Keratinocyte (primary cell): ENCODE measurements around the gene CD79A. TPM values are rescaled to one million over a fixed set of nuclear protein-coding genes. Genes with fewer than 3 reads are reported as not detected.
A peak's percentile ranks its signal among the peaks of the same experiment; 100 is the strongest.

Experiments
- DNase-seq: peaks from one replicate; pipeline ENCODE4 v3.0.0-alpha.2; 2011; ENCODE audit warnings: low read depth, missing footprints, low spot score
- FAIRE-seq: peaks from 2 replicates; lab custom pipeline; 2011; peaks lifted over from hg19 to GRCh38; lab: Jason Lieb, UNC
- H2AFZ ChIP-seq: 2 replicates; pipeline ENCODE4 v1.6.0; 2012; ENCODE audit warnings: low read length, control low read depth, inconsistent platforms; ENCODE audit not compliant: control insufficient read depth
- H3K27ac ChIP-seq: 2 replicates; pipeline ENCODE4 v1.5.1; 2011; ENCODE audit warnings: low read length; ENCODE audit not compliant: control insufficient read depth, insufficient read depth
- H3K27me3 ChIP-seq: 3 replicates; pipeline ENCODE4 v1.6.0; 2011; ENCODE audit warnings: low read length; ENCODE audit not compliant: control insufficient read depth, insufficient read depth; ENCODE audit errors: extremely low read depth
- H3K36me3 ChIP-seq, 2 experiments: 2 replicates in 1 of 2; 3 replicates in 1 of 2; pipeline ENCODE4 v1.5.1; 2011; ENCODE audit warnings: low read length in 2 of 2, mild to moderate bottlenecking in 1 of 2; ENCODE audit not compliant: control insufficient read depth in 2 of 2, insufficient read depth in 2 of 2; ENCODE audit errors: extremely low read depth in 1 of 2
- H3K4me1 ChIP-seq: 3 replicates; pipeline ENCODE4 v1.5.1; 2011; ENCODE audit warnings: low read length; ENCODE audit not compliant: control insufficient read depth, insufficient read depth; ENCODE audit errors: extremely low read depth
- H3K4me2 ChIP-seq: 3 replicates; pipeline ENCODE4 v1.6.0; 2011; ENCODE audit warnings: low read depth, low read length; ENCODE audit not compliant: control insufficient read depth, insufficient read depth; ENCODE audit errors: extremely low read depth
- H3K4me3 ChIP-seq, 3 experiments: fragments of 200-600 bp in 1 of 3; sonication (generic) in 1 of 3; 2 replicates in 2 of 3; 3 replicates in 1 of 3; pipeline ENCODE4 v1.5.1; 2011 to 2016; ENCODE audit warnings: low read length in 3 of 3, mild to moderate bottlenecking in 3 of 3, control low read depth in 2 of 3, inconsistent platforms in 1 of 3, low read depth in 1 of 3, mixed read lengths in 1 of 3, mixed run types in 1 of 3, moderate library complexity in 1 of 3; ENCODE audit not compliant: control insufficient read depth in 2 of 3, insufficient read depth in 2 of 3; ENCODE audit errors: extremely low read depth in 1 of 3
- H3K79me2 ChIP-seq: 2 replicates; pipeline ENCODE4 v1.6.0; 2012; ENCODE audit warnings: low read length; ENCODE audit not compliant: control insufficient read depth, insufficient read depth
- H3K9ac ChIP-seq: 3 replicates; pipeline ENCODE4 v1.6.0; 2011; ENCODE audit warnings: low read length; ENCODE audit not compliant: control insufficient read depth, insufficient read depth; ENCODE audit errors: extremely low read depth
- H3K9me1 ChIP-seq: 3 replicates; pipeline ENCODE4 v1.6.0; 2011; ENCODE audit warnings: low read length; ENCODE audit not compliant: control insufficient read depth, insufficient read depth; ENCODE audit errors: extremely low read depth
- H3K9me3 ChIP-seq: 2 replicates; pipeline ENCODE4 v1.5.1; 2012; ENCODE audit warnings: low read depth, low read length; ENCODE audit not compliant: control insufficient read depth
- H4K20me1 ChIP-seq: 3 replicates; pipeline ENCODE4 v1.6.0; 2011; ENCODE audit warnings: low read length; ENCODE audit not compliant: control insufficient read depth, insufficient read depth; ENCODE audit errors: extremely low read depth
- EZH2 ChIP-seq: IDR thresholded peaks from one replicate; pipeline ENCODE4 v1.6.1; 2012; ENCODE audit warnings: inconsistent platforms, mild to moderate bottlenecking, low read length, moderate library complexity
- dilution Hi-C: fragments of 300-500 bp; cut with MboI; formaldehyde crosslinking; loops from one replicate; pipeline ENCODE4 v1.7.0; 2020; ENCODE audit warnings: low sequenced_read_pairs; ENCODE audit not compliant: extremely low pct_ligation_motif_present
- polyA plus RNA-seq, 5 experiments: library from polyadenylated mRNA; depleted of rRNA in 3 of 5; stranded (reverse) in 3 of 5; stranded (forward) in 1 of 5; unstranded in 1 of 5; fragments of >200 nt; gene quantifications; 1 replicate in 1 of 5; 2 replicates in 3 of 5; 3 replicates in 1 of 5; pipeline versions ENCODE4 v1.2.1 to v1.2.3, GENCODE V29; 2011 to 2012; ENCODE audit warnings: missing spikeins in 2 of 5, low read depth in 1 of 5, low replicate concordance in 1 of 5
- TF ChIP-seq, protein P1 (sequence below), 3 experiments: IDR thresholded peaks in 1 of 3; conservative IDR thresholded peaks in 1 of 3; optimal IDR thresholded peaks in 1 of 3; 2 replicates in 2 of 3; 3 replicates in 1 of 3; pipeline versions ENCODE3 to v1.5.1; 2011; ENCODE audit warnings: low read length in 3 of 3, mild to moderate bottlenecking in 3 of 3, moderate library complexity in 2 of 3, control low read depth in 1 of 3, inconsistent platforms in 1 of 3; ENCODE audit not compliant: insufficient read depth in 2 of 3; ENCODE audit errors: extremely low read depth in 1 of 3

The CD79A gene
- polyA plus RNA-seq, 1 donor (not counting 4 experiments of a cell fraction or from before 2014, with no cell fraction given), result 0.07 TPM

DNA sequence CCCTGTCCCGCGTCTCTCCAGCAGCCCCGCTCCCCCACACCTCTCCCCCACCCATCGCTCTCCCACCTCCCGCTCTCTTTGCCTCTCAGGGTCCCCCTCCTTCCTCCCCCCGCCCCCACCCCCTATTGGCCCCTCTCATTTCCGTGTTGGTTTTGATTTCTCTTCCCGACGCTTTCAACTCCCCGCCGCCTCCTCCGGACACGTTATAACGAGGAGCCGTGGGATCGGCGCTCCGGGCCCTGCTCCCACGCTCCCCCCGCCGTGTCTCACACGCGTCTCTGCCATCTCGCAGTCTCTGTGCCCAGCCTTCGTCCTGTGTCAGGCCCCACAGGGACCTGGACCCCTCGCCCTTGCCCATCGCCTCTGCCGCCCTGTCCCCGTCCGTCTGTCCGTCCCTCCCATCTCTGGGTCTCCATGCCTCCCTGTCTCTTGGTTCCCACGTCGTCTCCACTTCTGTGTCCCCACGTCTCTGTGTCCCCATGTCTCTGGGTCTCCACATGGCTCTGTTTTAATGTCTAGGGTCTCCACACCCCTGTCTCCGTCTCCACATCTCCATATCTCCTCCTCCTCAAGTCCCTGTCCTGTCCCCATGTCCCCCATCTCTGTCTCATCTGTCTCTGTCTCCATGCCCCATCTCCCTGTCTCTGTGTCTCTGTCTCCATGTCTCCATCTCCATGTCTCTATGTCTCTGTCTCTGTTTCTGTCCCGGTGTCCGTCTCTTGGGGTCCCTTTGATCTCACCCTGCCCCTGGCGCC, 38.1 kb downstream of the CD79A start:
- Histone ChIP-seq H4K20me1 (peaks cover 13% of the 10 kb centered on the region), H3K4me2 (no peak overlapping the region), H3K27me3 (peaks cover 80% of the 10 kb centered on the region), H2AFZ (no peak overlapping the region), H3K9ac (no peak overlapping the region), H3K9me3 (peaks cover 4% of the 10 kb centered on the region), H3K27ac (no peak overlapping the region), H3K9me1 (no peaks in the 10 kb centered on the region), H3K36me3 (no peaks in the 10 kb centered on the region), H3K79me2 (no peaks in the 10 kb centered on the region), H3K4me1 (no peaks in the 10 kb centered on the region), H3K4me3 (peak overlapping the region in 1 of 3 experiments; percentile 4)
- dilution Hi-C loops, result no loop called here
- no peak for FAIRE-seq
- DNase-seq, result no peak
- TF ChIP-seq, protein P1, sequence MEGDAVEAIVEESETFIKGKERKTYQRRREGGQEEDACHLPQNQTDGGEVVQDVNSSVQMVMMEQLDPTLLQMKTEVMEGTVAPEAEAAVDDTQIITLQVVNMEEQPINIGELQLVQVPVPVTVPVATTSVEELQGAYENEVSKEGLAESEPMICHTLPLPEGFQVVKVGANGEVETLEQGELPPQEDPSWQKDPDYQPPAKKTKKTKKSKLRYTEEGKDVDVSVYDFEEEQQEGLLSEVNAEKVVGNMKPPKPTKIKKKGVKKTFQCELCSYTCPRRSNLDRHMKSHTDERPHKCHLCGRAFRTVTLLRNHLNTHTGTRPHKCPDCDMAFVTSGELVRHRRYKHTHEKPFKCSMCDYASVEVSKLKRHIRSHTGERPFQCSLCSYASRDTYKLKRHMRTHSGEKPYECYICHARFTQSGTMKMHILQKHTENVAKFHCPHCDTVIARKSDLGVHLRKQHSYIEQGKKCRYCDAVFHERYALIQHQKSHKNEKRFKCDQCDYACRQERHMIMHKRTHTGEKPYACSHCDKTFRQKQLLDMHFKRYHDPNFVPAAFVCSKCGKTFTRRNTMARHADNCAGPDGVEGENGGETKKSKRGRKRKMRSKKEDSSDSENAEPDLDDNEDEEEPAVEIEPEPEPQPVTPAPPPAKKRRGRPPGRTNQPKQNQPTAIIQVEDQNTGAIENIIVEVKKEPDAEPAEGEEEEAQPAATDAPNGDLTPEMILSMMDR (optimal IDR thresholded peaks at IDR 0.05 in 1 of 3, IDR thresholded peaks at IDR 0.05 in 1 of 3, conservative IDR thresholded peaks at IDR 0.05 in 1 of 3; ENCODE audit: extremely low read depth in 1 of 3, insufficient read depth in 2 of 3, low read length in 3 of 3), result no peak
- peak; percentile 99 for TF ChIP-seq EZH2

DNA sequence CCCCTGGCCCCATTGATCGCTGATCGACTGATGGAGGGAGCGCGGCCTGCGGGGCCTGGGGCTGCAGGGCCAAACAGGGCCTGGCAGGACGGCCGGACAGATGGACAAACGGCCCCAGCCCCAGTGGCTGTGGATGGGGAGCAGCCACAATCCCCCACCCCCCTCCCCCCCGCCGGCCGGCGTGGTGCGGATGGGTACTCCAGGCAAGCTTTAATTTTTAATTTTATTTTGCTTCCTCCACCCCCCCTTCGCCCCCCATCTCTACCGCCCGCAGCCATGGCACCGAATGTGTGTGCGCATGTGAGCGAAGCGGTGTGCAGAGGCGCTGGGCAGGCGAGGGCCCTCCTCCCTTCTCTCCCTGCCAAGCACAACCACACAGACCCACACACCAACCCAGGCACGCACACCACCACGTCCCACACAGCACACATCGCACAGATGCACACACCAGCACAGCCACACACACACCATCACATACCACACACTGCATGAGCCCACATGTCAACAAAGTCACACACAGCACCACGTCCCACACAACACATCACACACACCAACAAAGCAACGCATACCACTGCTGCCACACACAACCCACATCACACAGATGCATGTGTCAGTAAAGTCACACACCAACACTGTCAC, 38.8 kb downstream of the CD79A start:
- no peak overlapping the region for H3K4me3 ChIP-seq
- no peak overlapping the region for H3K9ac ChIP-seq
- H3K9me3 ChIP-seq, result peaks cover 8% of the 10 kb centered on the region
- dilution Hi-C loops, result no loop called here
- H4K20me1 ChIP-seq, result peaks cover 9% of the 10 kb centered on the region
- no peak overlapping the region for H2AFZ ChIP-seq
- TF ChIP-seq, protein P1 (optimal IDR thresholded peaks at IDR 0.05 in 1 of 3, IDR thresholded peaks at IDR 0.05 in 1 of 3, conservative IDR thresholded peaks at IDR 0.05 in 1 of 3; ENCODE audit: extremely low read depth in 1 of 3, insufficient read depth in 2 of 3, low read length in 3 of 3), result no peak
- TF ChIP-seq EZH2, result no peak
- no peaks in the 10 kb centered on the region for H3K4me1 ChIP-seq
- H3K79me2 ChIP-seq, result no peaks in the 10 kb centered on the region
- H3K9me1 ChIP-seq, result no peaks in the 10 kb centered on the region
- no peak overlapping the region for H3K27ac ChIP-seq
- no peak overlapping the region for H3K4me2 ChIP-seq
- no peaks in the 10 kb centered on the region for H3K36me3 ChIP-seq
- FAIRE-seq (no peak), DNase-seq (no peak)
- H3K27me3 ChIP-seq, result peaks cover 80% of the 10 kb centered on the region
